GM12873 (cell line): ENCODE measurements around the gene CCNE1.

Experiments
- CTCF ChIP-seq: IDR thresholded peaks from 2 replicates; pipeline ENCODE4 v1.5.1; 2012; ENCODE audit warnings: low read depth, mild to moderate bottlenecking, moderate library complexity, low read length, control low read depth; ENCODE audit not compliant: insufficient read depth; ENCODE audit errors: missing control alignments

Gene CCNE1

GRCh38 chr19:29851769-29852521 is 40.2 kb downstream of the CCNE1 start:
- TF ChIP-seq CTCF, result no peak

GRCh38 chr19:29854033-29854432 is 42.2 kb downstream of the CCNE1 start:
- TF ChIP-seq CTCF, result no peak

DNA sequence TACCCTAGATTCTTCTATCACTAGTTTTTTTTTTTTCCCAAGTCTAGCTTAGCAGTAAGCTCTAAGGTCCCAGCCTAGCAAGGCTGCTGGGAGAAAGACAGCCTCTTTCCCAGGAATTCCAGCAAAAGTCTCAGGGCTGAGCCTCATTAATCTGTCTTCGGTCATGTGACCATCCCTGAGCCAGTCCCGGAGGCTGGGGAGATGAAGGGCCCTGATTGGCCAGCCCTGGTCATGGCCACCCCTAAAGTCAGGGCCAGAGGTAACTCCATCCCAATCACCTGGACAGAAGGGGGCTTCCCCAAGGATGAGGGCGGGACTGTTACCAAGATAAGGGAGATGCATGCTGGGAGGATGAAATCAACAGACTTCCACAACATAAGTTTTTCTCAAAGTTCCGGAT is 43.3 kb downstream of the CCNE1 start:
- TF ChIP-seq CTCF, result no peak

GRCh38 chr19:29855741-29856500 is 44.1 kb downstream of the CCNE1 start:
- TF ChIP-seq CTCF, result no peak

- TF ChIP-seq CTCF, result peak; percentile 90
These were observed 46.3 kb downstream of the CCNE1 start for GRCh38 chr19:29858000-29858596.

- no peak for TF ChIP-seq CTCF
These were observed 46.8 kb downstream of the CCNE1 start for GRCh38 chr19:29858621-29859020.

- no peak for TF ChIP-seq CTCF
These were observed 48.7 kb downstream of the CCNE1 start for GRCh38 chr19:29860492-29860891.
